HepG2 (cell line): Measurements from ENCODE around the gene ALOX5.

ENCODE experiments used
- CTCF ChIP-seq: sonication (generic); formaldehyde crosslinking; IDR thresholded peaks from 2 replicates; pipeline ENCODE4 v1.5.0; 2020; ENCODE audit warnings: mild to moderate bottlenecking, missing genetic modification reagents, moderate library complexity
- EZH2 ChIP-seq: conservative IDR thresholded peaks from 2 replicates; pipeline ENCODE4 v1.6.1; 2012; ENCODE audit warnings: mild to moderate bottlenecking, low read depth, low read length, moderate library complexity
- JUND ChIP-seq: sonication (generic); formaldehyde crosslinking; IDR thresholded peaks from 2 replicates; pipeline ENCODE4 v1.8.0; 2022; ENCODE audit warnings: mild to moderate bottlenecking, missing genetic modification reagents
- PCBP1 ChIP-seq: fragments of 200-400 bp; formaldehyde crosslinking; IDR thresholded peaks from 2 replicates; pipeline ENCODE4 v1.6.1; 2017; ENCODE audit warnings: mild to moderate bottlenecking, low read depth, low read length, borderline replicate concordance
- ZNF235 ChIP-seq: sonication (generic); formaldehyde crosslinking; IDR thresholded peaks from 2 replicates; pipeline ENCODE4 v1.8.1; 2023; ENCODE audit warnings: mild to moderate bottlenecking, missing genetic modification reagents, borderline replicate concordance

- no peak for TF ChIP-seq JUND
- no peak for TF ChIP-seq PCBP1
- TF ChIP-seq ZNF235 (CRISPR knock-in tag): no peak
- no peak for TF ChIP-seq CTCF (CRISPR knock-in tag)
- no peak for TF ChIP-seq EZH2
Measured at GRCh38 chr10:45370202-45370955, 3.6 kb upstream of the ALOX5 start.
